Natural killer cell (primary cell): Measurements from ENCODE around the gene TRIM39. TPM values are rescaled to one million over a fixed set of nuclear protein-coding genes. Genes with fewer than 3 reads are reported as not detected.

Source experiments
- ATAC-seq, 3 donors: fragments of 150-1000 bp in 2 of 3; fragments of 200-7000 bp in 1 of 3; cut with Tn5 transposase; 1 replicate in 1 of 3; 2 replicates in 2 of 3; pipeline ENCODE4 v1.10.0; 2021; ENCODE audit warnings: mild to moderate bottlenecking in 2 of 3, moderate library complexity in 2 of 3
- DNase-seq, 2 donors: peaks; one replicate each; pipeline versions ENCODE4 v3.0.0 to v3.0.0-alpha.2; 2013 to 2021; ENCODE audit warnings: mixed read lengths in 1 of 2
- H3K27ac ChIP-seq: one replicate; pipeline ENCODE4 v1.5.1; 2013; ENCODE audit warnings: mild to moderate bottlenecking, low read length
- H3K27me3 ChIP-seq: one replicate; pipeline ENCODE4 v1.6.1; 2013; ENCODE audit warnings: low read length; ENCODE audit not compliant: control insufficient read depth, insufficient read depth
- H3K36me3 ChIP-seq: one replicate; pipeline ENCODE4 v1.6.1; 2013; ENCODE audit warnings: low read length; ENCODE audit not compliant: control insufficient read depth, insufficient read depth
- H3K4me1 ChIP-seq: one replicate; pipeline ENCODE4 v1.6.1; 2013; ENCODE audit warnings: low read length; ENCODE audit not compliant: control insufficient read depth, insufficient read depth
- H3K4me3 ChIP-seq: one replicate; pipeline ENCODE4 v1.5.1; 2013; ENCODE audit warnings: low read length
- H3K9me3 ChIP-seq: one replicate; pipeline ENCODE4 v1.6.1; 2013; ENCODE audit warnings: low read length; ENCODE audit not compliant: control insufficient read depth, insufficient read depth
- H3K27ac Mint-ChIP-seq, 2 donors: one replicate each; pipeline ENCODE4 v1.8.0; 2022; ENCODE audit warnings: mild to moderate bottlenecking in 2 of 2, mixed read lengths in 2 of 2, moderate library complexity in 1 of 2
- H3K27me3 Mint-ChIP-seq, 2 donors: one replicate each; pipeline ENCODE4 v1.8.0; 2022; ENCODE audit warnings: low read depth in 2 of 2, mixed read lengths in 2 of 2
- H3K36me3 Mint-ChIP-seq: one replicate; pipeline ENCODE4 v1.8.0; 2022; ENCODE audit warnings: mixed read lengths
- H3K4me1 Mint-ChIP-seq, 2 donors: one replicate each; pipeline ENCODE4 v1.8.0; 2022; ENCODE audit warnings: mixed read lengths in 2 of 2
- H3K4me3 Mint-ChIP-seq: one replicate; pipeline ENCODE4 v1.8.0; 2022; ENCODE audit warnings: mild to moderate bottlenecking, moderate library complexity, mixed read lengths
- H3K9me3 Mint-ChIP-seq, 2 donors: one replicate each; pipeline ENCODE4 v1.8.0; 2022; ENCODE audit warnings: mixed read lengths in 2 of 2
- CTCF ChIP-seq: fragments of 200-600 bp; IDR thresholded peaks from one replicate; pipeline ENCODE4 v1.8.0; 2022; ENCODE audit warnings: antibody characterized with exemption
- WGBS: methylation state at CpG from one replicate; pipeline ENCODE4 v1.1.7; 2013; ENCODE audit warnings: missing lambda C conversion rate; ENCODE audit not compliant: insufficient coverage; 5-methylcytosine and 5-hydroxymethylcytosine counted together
- intact Hi-C: fragments of 100-400 bp; cut with micrococcal nuclease; formaldehyde crosslinking; loops from one replicate; pipeline ENCODE4 v1.14.2; 2022
- total RNA-seq, 4 donors: library from RNA; stranded (reverse); fragments of 120-200 nt in 1 of 4; gene quantifications; one replicate each; pipeline versions ENCODE4 v1.2.3 to v1.2.4, GENCODE V29; 2013 to 2022

TRIM39 gene
- total RNA-seq, 3 donors from 2014 or later (not counting 1 experiment from before 2014, with no cell fraction given): 32.1 to 40.1 (median 38.5) TPM

GRCh38 chr6:30311671-30312070 lies 15.1 kb upstream of the TRIM39 start:
- Mint-ChIP-seq H3K27me3 (no peaks in the 10 kb centered on the region), H3K36me3 (peaks cover 7% of the 10 kb centered on the region), H3K4me3 (no peak overlapping the region), H3K27ac (peak overlapping the region in 1 of 2 donors; percentile 1), H3K4me1 (peaks cover 65 to 77% of the 10 kb centered on the region in 2 donors), H3K9me3 (no peaks in the 10 kb centered on the region)
- no peak for TF ChIP-seq CTCF
- ATAC-seq (no peak), DNase-seq (no peak)
- H3K4me1 ChIP-seq: peaks cover 2% of the 10 kb centered on the region
- H3K36me3 ChIP-seq: peaks cover 47% of the 10 kb centered on the region
- intact Hi-C loops: no loop called here
- H3K9me3 ChIP-seq: no peaks in the 10 kb centered on the region
- H3K27ac ChIP-seq: no peak overlapping the region
- H3K27me3 ChIP-seq: no peaks in the 10 kb centered on the region
- no CpG with 5 or more reads among the region's 1 CpG for WGBS
- H3K4me3 ChIP-seq: no peak overlapping the region

GRCh38 chr6:30312266-30312665 lies 14.5 kb upstream of the TRIM39 start:
- intact Hi-C loops: no loop called here
- no peaks in the 10 kb centered on the region for H3K27me3 Mint-ChIP-seq
- Histone ChIP-seq H3K27me3 (no peaks in the 10 kb centered on the region), H3K36me3 (peaks cover 47% of the 10 kb centered on the region), H3K4me1 (peaks cover 3% of the 10 kb centered on the region), H3K9me3 (no peaks in the 10 kb centered on the region), H3K4me3 (no peak overlapping the region), H3K27ac (no peak overlapping the region)
- WGBS: 96% methylated on average over 2 of the region's 2 CpGs
- DNase-seq (no peak), ATAC-seq (no peak)
- H3K9me3 Mint-ChIP-seq: no peaks in the 10 kb centered on the region
- peak overlapping the region in 1 of 2 donors; percentile 1 for H3K27ac Mint-ChIP-seq
- H3K4me1 Mint-ChIP-seq: peaks cover 61 to 73% of the 10 kb centered on the region in 2 donors
- TF ChIP-seq CTCF: no peak
- H3K36me3 Mint-ChIP-seq: peaks cover 7% of the 10 kb centered on the region
- no peak overlapping the region for H3K4me3 Mint-ChIP-seq

GRCh38 chr6:30312676-30313321 lies 13.9 kb upstream of the TRIM39 start:
- H3K36me3 Mint-ChIP-seq: peaks cover 7% of the 10 kb centered on the region
- no peaks in the 10 kb centered on the region for H3K9me3 Mint-ChIP-seq
- H3K4me1 Mint-ChIP-seq: peaks cover 64 to 74% of the 10 kb centered on the region in 2 donors
- Histone ChIP-seq H3K27me3 (no peaks in the 10 kb centered on the region), H3K4me1 (peaks cover 6% of the 10 kb centered on the region), H3K4me3 (no peak overlapping the region), H3K27ac (no peak overlapping the region), H3K36me3 (peaks cover 46% of the 10 kb centered on the region), H3K9me3 (no peaks in the 10 kb centered on the region)
- TF ChIP-seq CTCF: no peak
- ATAC-seq (no peak), DNase-seq (no peak)
- no peaks in the 10 kb centered on the region for H3K27me3 Mint-ChIP-seq
- WGBS: 92% methylated on average over 1 of the region's 1 CpG
- peak overlapping the region in 1 of 2 donors; percentile 25 for H3K27ac Mint-ChIP-seq
- no peak overlapping the region for H3K4me3 Mint-ChIP-seq
- intact Hi-C loops: no loop called here

- Histone ChIP-seq H3K4me1 (peaks cover 11% of the 10 kb centered on the region), H3K9me3 (no peaks in the 10 kb centered on the region), H3K36me3 (peaks cover 37% of the 10 kb centered on the region), H3K4me3 (no peak overlapping the region), H3K27me3 (no peaks in the 10 kb centered on the region), H3K27ac (no peak overlapping the region)
- ATAC-seq (no peak), DNase-seq (no peak)
- H3K9me3 Mint-ChIP-seq: no peaks in the 10 kb centered on the region
- peaks cover 7% of the 10 kb centered on the region for H3K36me3 Mint-ChIP-seq
- peak overlapping the region in 1 of 2 donors; percentile 20 for H3K27ac Mint-ChIP-seq
- no peak for TF ChIP-seq CTCF
- 94% methylated on average over 3 of the region's 3 CpGs for WGBS
- H3K27me3 Mint-ChIP-seq: no peaks in the 10 kb centered on the region
- H3K4me1 Mint-ChIP-seq: peaks cover 66 to 79% of the 10 kb centered on the region in 2 donors
- intact Hi-C loops: no loop called here
- H3K4me3 Mint-ChIP-seq: no peak overlapping the region
These were observed 11.6 kb upstream of the TRIM39 start for GRCh38 chr6:30315156-30315555.
